ENCODE results near the gene DGKZ. TPM values are rescaled to one million over a fixed set of nuclear protein-coding genes. Genes with fewer than 3 reads are reported as not detected.
A peak's percentile ranks its signal among the peaks of the same experiment; 100 is the strongest.

DGKZ gene
- total and polyA plus RNA-seq, 2 of the 13 experiments (the other 11 are each of a cell fraction or from before 2014, with no cell fraction given): 15.8 to 20.7 TPM

DNA sequence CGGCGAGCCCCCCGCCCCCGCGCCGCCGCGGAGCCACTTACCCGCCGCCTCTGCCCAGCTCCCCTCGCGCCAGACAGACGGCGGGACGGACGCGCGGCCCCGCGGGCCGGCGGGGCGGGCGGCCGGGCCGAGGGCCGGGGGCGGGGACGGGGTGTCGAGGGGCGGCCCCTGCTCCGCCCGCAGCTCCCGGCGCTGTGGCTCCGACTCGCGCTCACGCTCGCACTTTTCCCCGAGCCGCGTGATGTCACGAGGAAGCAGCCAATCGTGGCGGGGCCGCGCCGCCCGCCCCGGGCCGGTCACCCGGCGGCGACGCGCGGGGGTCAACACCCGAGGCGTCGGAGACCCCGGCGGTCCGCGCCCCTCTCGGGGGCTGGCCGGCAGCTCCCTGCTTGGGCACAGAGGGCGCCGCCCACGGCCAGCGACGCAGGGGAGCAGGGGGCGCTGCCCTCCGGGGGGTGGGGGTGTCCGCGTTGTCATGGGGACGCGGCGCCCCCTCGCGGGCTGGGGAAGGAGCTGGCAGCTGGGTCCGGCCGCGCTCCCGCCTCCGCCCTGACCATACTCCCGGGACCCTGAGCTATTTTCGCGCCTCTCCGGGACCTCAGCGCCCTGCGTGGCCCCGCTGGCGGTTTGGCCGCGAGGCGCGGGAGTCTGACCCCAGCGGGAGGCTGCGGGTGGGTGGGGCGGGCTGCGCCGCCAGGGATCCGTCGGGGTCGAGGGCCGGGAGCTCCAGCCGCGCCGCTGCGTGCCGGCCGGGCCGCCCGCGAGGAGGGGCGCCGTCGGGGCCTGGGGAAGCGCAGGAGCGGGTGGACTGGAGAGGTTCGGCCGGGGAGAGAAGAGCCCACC, 44.5 kb downstream of the DGKZ start, which contains the start of gene CHRM4 (continued):
- no peak for TF ChIP-seq HNRNPK (IDR thresholded peaks at IDR 0.05; ENCODE audit: low read depth, low read length, poor library complexity, severe bottlenecking)
- TF ChIP-seq, protein P1, sequence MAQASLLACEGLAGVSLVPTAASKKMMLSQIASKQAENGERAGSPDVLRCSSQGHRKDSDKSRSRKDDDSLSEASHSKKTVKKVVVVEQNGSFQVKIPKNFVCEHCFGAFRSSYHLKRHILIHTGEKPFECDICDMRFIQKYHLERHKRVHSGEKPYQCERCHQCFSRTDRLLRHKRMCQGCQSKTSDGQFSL (CRISPR knock-in tag; IDR thresholded peaks at IDR 0.05): 0 out of 2 replicates have a peak, but pooled peaks have one; percentile 33
- TF ChIP-seq RCOR2 (CRISPR knock-in tag; IDR thresholded peaks at IDR 0.05): no peak
- TF ChIP-seq RFX1 (IDR thresholded peaks at IDR 0.05): peak; percentile 65
- no peak for TF ChIP-seq ZNF776 (CRISPR knock-in tag; IDR thresholded peaks at IDR 0.05)
- TF ChIP-seq ZNF839 (CRISPR knock-in tag; IDR thresholded peaks at IDR 0.05; ENCODE audit: borderline replicate concordance): no peak
- no peak for TF ChIP-seq ZNF235 (CRISPR knock-in tag; IDR thresholded peaks at IDR 0.05; ENCODE audit: borderline replicate concordance)
- no peak for TF ChIP-seq SRSF9 (IDR thresholded peaks at IDR 0.05; ENCODE audit: borderline replicate concordance, insufficient read depth, low read depth, low read length, poor library complexity, severe bottlenecking)
- TF ChIP-seq, protein P2, sequence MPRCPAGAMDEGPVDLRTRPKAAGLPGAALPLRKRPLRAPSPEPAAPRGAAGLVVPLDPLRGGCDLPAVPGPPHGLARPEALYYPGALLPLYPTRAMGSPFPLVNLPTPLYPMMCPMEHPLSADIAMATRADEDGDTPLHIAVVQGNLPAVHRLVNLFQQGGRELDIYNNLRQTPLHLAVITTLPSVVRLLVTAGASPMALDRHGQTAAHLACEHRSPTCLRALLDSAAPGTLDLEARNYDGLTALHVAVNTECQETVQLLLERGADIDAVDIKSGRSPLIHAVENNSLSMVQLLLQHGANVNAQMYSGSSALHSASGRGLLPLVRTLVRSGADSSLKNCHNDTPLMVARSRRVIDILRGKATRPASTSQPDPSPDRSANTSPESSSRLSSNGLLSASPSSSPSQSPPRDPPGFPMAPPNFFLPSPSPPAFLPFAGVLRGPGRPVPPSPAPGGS (CRISPR knock-in tag; IDR thresholded peaks at IDR 0.05): no peak
- no peak for TF ChIP-seq ZNF337 (CRISPR knock-in tag; IDR thresholded peaks at IDR 0.05; ENCODE audit: borderline replicate concordance, low read depth)
- TF ChIP-seq, protein P3, sequence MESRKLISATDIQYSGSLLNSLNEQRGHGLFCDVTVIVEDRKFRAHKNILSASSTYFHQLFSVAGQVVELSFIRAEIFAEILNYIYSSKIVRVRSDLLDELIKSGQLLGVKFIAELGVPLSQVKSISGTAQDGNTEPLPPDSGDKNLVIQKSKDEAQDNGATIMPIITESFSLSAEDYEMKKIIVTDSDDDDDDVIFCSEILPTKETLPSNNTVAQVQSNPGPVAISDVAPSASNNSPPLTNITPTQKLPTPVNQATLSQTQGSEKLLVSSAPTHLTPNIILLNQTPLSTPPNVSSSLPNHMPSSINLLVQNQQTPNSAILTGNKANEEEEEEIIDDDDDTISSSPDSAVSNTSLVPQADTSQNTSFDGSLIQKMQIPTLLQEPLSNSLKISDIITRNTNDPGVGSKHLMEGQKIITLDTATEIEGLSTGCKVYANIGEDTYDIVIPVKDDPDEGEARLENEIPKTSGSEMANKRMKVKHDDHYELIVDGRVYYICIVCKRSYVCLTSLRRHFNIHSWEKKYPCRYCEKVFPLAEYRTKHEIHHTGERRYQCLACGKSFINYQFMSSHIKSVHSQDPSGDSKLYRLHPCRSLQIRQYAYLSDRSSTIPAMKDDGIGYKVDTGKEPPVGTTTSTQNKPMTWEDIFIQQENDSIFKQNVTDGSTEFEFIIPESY (CRISPR knock-in tag; IDR thresholded peaks at IDR 0.05): no peak
- TF ChIP-seq, protein P4, sequence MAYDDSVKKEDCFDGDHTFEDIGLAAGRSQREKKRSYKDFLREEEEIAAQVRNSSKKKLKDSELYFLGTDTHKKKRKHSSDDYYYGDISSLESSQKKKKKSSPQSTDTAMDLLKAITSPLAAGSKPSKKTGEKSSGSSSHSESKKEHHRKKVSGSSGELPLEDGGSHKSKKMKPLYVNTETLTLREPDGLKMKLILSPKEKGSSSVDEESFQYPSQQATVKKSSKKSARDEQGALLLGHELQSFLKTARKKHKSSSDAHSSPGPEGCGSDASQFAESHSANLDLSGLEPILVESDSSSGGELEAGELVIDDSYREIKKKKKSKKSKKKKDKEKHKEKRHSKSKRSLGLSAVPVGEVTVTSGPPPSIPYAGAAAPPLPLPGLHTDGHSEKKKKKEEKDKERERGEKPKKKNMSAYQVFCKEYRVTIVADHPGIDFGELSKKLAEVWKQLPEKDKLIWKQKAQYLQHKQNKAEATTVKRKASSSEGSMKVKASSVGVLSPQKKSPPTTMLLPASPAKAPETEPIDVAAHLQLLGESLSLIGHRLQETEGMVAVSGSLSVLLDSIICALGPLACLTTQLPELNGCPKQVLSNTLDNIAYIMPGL (CRISPR knock-in tag; IDR thresholded peaks at IDR 0.05; ENCODE audit: borderline replicate concordance in 1 of 2, low read depth in 1 of 2): no peak
- TF ChIP-seq, protein P5, sequence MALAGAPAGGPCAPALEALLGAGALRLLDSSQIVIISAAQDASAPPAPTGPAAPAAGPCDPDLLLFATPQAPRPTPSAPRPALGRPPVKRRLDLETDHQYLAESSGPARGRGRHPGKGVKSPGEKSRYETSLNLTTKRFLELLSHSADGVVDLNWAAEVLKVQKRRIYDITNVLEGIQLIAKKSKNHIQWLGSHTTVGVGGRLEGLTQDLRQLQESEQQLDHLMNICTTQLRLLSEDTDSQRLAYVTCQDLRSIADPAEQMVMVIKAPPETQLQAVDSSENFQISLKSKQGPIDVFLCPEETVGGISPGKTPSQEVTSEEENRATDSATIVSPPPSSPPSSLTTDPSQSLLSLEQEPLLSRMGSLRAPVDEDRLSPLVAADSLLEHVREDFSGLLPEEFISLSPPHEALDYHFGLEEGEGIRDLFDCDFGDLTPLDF (CRISPR knock-in tag; IDR thresholded peaks at IDR 0.05): no peak
- no peak for TF ChIP-seq ZNF674 (CRISPR knock-in tag; IDR thresholded peaks at IDR 0.05; ENCODE audit: low read depth)
- no peak for TF ChIP-seq ZNF432 (CRISPR knock-in tag; IDR thresholded peaks at IDR 0.05; ENCODE audit: borderline replicate concordance)
- no peak for TF ChIP-seq ZNF720 (CRISPR knock-in tag; IDR thresholded peaks at IDR 0.05)

Data from HepG2 (cell line).